Naive thymus-derived CD8-positive, alpha-beta T cell (primary cell): ENCODE results near the gene GRID1. TPM values are rescaled to one million over a fixed set of nuclear protein-coding genes. Genes with fewer than 3 reads are reported as not detected.

Source experiments
- ATAC-seq, 2 donors: fragments of 150-1000 bp; cut with Tn5 transposase in 1 of 2; sonication (Bioruptor Pico), chemical (Tn5 transposase) in 1 of 2; 1 replicate in 1 of 2; 2 replicates in 1 of 2; pipeline ENCODE4 v1.10.0; 2021; ENCODE audit warnings: mild to moderate bottlenecking in 2 of 2, moderate library complexity in 2 of 2
- POLR2A ChIA-PET: fragments of 350-600 bp; sonication (Branson Sonifier 250); formaldehyde crosslinking; loops from one replicate; lab custom pipeline; 2021; ENCODE audit warnings: antibody characterized with exemption; lab: Charles Lee
- DNase-seq, 10 donors: peaks; one replicate each; pipeline versions ENCODE4 v3.0.0 to v3.0.0-alpha.2; 2020 to 2022
- H3K27ac Mint-ChIP-seq, 10 donors: one replicate each; pipeline ENCODE4 v1.8.0; 2020 to 2022; ENCODE audit warnings: mild to moderate bottlenecking in 10 of 10, mixed read lengths in 10 of 10, moderate library complexity in 4 of 10, inconsistent platforms in 1 of 10
- H3K27me3 Mint-ChIP-seq, 5 donors: one replicate each; pipeline ENCODE4 v1.8.0; 2021 to 2022; ENCODE audit warnings: mixed read lengths in 5 of 5
- H3K36me3 Mint-ChIP-seq, 3 donors: one replicate each; pipeline ENCODE4 v1.8.0; 2020 to 2022; ENCODE audit warnings: mixed read lengths in 3 of 3, mild to moderate bottlenecking in 2 of 3, inconsistent platforms in 1 of 3
- H3K4me1 Mint-ChIP-seq, 4 donors: one replicate each; pipeline ENCODE4 v1.8.0; 2021 to 2022; ENCODE audit warnings: mixed read lengths in 4 of 4
- H3K4me3 Mint-ChIP-seq, 10 donors: one replicate each; pipeline ENCODE4 v1.8.0; 2020 to 2022; ENCODE audit warnings: mild to moderate bottlenecking in 10 of 10, mixed read lengths in 10 of 10, moderate library complexity in 6 of 10, inconsistent platforms in 1 of 10
- H3K9me3 Mint-ChIP-seq, 9 donors: one replicate each; pipeline ENCODE4 v1.8.0; 2020 to 2022; ENCODE audit warnings: mixed read lengths in 9 of 9, mild to moderate bottlenecking in 3 of 9, inconsistent platforms in 1 of 9, moderate library complexity in 1 of 9
- polyA plus RNA-seq, 3 donors: library from polyadenylated mRNA; unstranded; fragments of 300-500 nt; fragmentation: Illumina TruSeq; gene quantifications; one replicate each; pipeline ENCODE4 v1.2.3, GENCODE V29; 2021
- total RNA-seq, 8 experiments: library from RNA in 2 of 8; stranded (reverse) in 2 of 8; gene quantifications; one replicate each; pipeline ENCODE4 v1.2.3 and lab custom pipeline; 2021 to 2026

The GRID1 gene
- total and polyA plus RNA-seq, 5 experiments from 2014 or later = not detected

DNA sequence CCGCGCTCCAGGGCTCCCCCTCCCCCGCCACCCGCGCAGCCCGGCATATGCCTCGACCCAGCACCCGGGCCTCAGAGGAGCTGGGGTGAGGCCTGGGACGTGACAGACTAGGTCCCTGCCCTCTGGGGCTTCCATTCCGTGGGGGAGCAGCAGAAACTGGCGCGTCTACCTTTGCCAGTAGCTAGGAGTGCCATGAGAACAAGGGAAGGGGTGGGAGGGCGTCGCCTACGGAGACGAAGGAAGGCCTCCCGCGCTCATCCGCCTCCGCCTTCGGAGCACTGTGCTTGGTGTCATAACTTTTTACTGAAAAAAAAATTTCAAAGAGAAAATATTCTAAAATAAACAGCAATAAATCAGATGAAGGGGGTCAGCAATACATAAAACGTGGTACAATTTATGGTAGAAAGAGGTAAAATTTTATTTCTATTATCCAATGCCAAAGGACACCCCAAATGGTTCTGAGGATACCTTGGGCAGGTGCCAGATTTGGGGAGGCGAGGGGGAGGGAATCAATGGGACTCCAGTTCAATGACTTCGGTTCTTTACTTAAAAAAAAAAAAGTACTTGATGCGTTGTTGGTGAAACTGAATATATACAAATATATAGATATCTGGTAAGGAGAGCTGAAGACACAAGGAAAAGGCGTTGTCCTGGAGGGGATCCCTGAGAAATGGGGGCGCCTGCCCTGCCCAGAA is 35.1 kb upstream of the GRID1 start:
- H3K4me3 Mint-ChIP-seq = peak overlapping the region; percentile 74 to 94 (median 84)
- H3K27me3 Mint-ChIP-seq = peaks cover 0 to 4% (median 0%) of the 10 kb centered on the region in 5 donors
- DNase-seq = peak in 5 of 10 donors; percentile 18 to 38 (median 28)
- H3K36me3 Mint-ChIP-seq = no peaks in the 10 kb centered on the region
- POLR2A ChIA-PET = interaction anchor here (1.1 to 4.4 kb wide), 6 partner anchors 10 to 182 kb away, joined by 3 to 110 read pairs (median 17); partner anchors contain the start of gene WAPL
- H3K4me1 Mint-ChIP-seq = peaks cover 10 to 25% (median 21%) of the 10 kb centered on the region in 4 donors
- H3K27ac Mint-ChIP-seq = peak overlapping the region; percentile 47 to 94 (median 83)
- ATAC-seq = peak in 1 of 2 donors; percentile 9
- peaks cover 0 to 4% (median 0%) of the 10 kb centered on the region in 9 donors for H3K9me3 Mint-ChIP-seq

DNA sequence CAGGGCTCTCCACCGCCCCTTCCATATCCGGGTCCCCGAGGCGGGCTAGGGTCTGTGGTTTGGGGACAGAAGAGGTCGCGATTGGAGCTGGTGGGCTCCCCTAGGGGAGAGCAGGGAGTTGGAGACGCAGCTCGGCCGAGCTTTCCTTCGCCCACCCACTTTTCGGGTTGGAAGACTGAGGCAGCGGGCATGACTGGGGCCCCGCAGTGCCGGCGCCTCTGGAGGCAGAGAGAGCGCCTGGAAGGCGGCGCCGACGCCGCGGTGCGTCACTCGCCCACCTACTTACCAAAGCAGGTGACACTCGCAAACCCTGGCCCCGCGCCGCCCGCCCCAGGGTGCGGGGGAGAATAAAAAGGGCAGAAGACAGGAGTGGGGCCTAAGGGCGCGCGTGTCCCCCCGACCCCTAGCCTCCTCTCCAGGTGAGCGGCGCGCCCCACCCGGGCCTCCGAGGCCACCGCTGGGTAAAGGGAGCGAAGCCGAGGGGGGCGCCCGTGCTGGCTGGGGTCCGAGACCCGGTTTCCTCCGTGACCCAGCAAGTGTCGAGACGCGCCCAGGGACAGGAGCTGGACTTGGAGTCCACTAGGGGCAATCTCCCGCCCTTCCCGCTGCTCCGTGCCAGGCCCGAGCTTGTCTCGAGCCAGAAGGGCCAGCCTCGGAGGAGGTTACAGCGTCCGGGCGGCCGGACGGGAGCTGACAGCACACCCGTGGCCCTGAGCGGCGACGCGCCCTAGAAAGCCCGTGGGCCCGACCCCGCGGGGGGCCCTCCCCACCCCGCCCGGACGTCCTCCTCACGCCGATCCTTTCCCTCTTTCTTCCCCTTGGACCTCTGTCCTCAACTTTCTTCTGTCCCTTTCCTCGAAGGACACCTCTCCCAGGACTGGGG is 34.4 kb upstream of the GRID1 start:
- Mint-ChIP-seq H3K36me3 (no peaks in the 10 kb centered on the region), H3K4me3 (peak overlapping the region; percentile 80 to 94 (median 88)), H3K4me1 (peaks cover 10 to 25% (median 21%) of the 10 kb centered on the region in 4 donors), H3K27me3 (peaks cover 0 to 4% (median 0%) of the 10 kb centered on the region in 5 donors), H3K9me3 (peaks cover 0 to 4% (median 0%) of the 10 kb centered on the region in 9 donors), H3K27ac (peak overlapping the region; percentile 47 to 94 (median 88))
- ATAC-seq (peak; percentile 52 to 67), DNase-seq (peak; percentile 49 to 86 (median 74))
- POLR2A ChIA-PET = interaction anchor here (0.6 to 4.4 kb wide), 17 partner anchors 10 to 311 kb away, joined by 3 to 110 read pairs (median 4); partner anchors contain the start of gene WAPL

DNA sequence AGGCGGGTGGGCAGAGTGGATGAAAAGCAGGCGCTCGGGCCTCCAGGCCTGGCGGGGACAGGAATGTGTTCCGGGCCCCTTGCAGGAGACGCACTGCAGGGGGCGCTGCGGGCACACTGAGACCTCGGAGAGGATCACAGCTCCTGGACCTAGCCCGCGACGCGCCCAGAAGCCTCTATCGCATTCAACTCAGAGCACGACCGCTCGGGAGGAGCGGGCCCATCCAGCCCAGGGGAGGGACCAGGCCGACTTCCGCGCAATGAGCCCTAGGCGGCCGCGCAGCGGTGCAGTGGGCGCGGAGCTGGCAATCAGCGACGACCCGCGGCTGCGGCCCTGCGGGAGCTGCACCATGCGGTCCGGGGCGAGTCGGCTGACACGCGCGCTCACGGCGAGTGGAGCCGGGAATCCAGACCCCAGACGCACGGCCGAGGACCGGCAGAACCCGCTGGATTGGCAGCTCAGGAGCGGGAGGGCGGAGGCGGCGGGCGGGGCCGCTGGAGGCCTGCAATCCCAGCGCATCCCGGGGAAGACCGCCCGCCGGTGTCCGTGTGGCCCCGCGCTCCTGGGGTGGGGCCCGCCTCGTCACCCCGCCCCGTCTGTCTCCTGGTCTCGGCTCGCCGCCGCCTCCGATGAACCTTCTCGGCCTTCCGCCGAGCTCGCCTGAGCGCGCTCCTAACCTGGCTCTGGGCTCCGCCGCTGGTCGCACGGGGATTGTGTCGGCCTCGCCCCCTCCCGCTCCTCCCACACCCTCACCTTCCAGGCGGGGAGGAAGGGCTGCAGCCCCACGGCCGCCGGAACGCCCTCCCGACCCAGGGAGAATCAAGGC is 33.5 kb upstream of the GRID1 start:
- Mint-ChIP-seq H3K9me3 (no peaks in the 10 kb centered on the region), H3K4me1 (peaks cover 10 to 25% (median 21%) of the 10 kb centered on the region in 4 donors), H3K4me3 (peak overlapping the region; percentile 84 to 94 (median 90)), H3K27me3 (peaks cover 0 to 4% (median 0%) of the 10 kb centered on the region in 5 donors), H3K36me3 (no peaks in the 10 kb centered on the region), H3K27ac (peak overlapping the region; percentile 89 to 96 (median 93))
- POLR2A ChIA-PET = interaction anchor here (0.6 to 4.4 kb wide), 20 partner anchors 11 to 312 kb away, joined by 3 to 110 read pairs (median 4); partner anchors contain the start of gene WAPL
- ATAC-seq = peak; percentile 85 to 88
- DNase-seq = peak; percentile 85 to 97 (median 92)

DNA sequence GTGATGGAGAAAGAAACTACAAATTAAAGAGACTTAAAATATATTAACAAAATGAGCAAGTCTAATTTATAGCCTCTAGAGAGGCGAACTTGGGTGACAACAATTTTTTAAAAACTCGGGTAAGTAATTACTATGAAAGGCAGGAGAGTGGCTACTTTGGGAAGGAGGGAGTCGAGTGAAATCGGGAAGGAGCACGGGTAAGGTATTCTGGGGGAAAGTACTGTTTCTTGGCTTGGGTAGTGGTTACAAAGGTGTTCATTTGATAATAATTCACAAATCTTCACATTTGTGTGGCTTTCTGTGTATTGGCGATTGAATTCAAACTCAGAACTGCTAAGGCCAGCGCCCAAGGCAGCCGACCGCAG is 32.9 kb upstream of the GRID1 start:
- POLR2A ChIA-PET = interaction anchor here (1.1 to 4.4 kb wide), 12 partner anchors 12 to 312 kb away, joined by 3 to 110 read pairs (median 4); no protein-coding TSS in a partner anchor
- Mint-ChIP-seq H3K4me1 (peaks cover 10 to 25% (median 21%) of the 10 kb centered on the region in 4 donors), H3K36me3 (no peaks in the 10 kb centered on the region), H3K4me3 (peak overlapping the region; percentile 84 to 94 (median 90)), H3K27me3 (peaks cover 0 to 4% (median 0%) of the 10 kb centered on the region in 5 donors), H3K27ac (peak overlapping the region; percentile 86 to 96 (median 93)), H3K9me3 (no peaks in the 10 kb centered on the region)
- no peak for ATAC-seq
- no peak for DNase-seq

DNA sequence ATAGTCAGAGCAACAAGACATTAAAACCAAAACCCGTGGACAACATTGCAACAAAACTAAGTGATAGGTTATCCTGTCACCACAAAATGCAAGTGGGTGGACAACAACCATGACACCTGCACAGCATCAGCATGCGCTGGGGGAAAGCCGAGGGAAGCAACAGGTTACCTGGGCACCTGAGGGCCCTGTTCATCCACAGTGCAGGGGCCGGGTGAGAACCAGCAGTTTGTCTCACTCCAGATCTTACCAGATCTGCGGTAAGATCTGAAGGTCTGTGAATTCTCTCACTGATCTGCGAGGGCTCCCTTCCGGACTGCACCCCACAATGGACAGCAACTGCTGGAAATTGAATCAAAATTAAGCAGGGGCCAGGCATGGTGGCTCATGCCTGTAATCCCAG is 30.5 kb upstream of the GRID1 start:
- no peaks in the 10 kb centered on the region for H3K36me3 Mint-ChIP-seq
- H3K4me3 Mint-ChIP-seq = no peak overlapping the region
- peaks cover 0 to 2% (median 0%) of the 10 kb centered on the region in 5 donors for H3K27me3 Mint-ChIP-seq
- H3K27ac Mint-ChIP-seq = no peak overlapping the region
- POLR2A ChIA-PET = no interaction called here
- H3K9me3 Mint-ChIP-seq = no peaks in the 10 kb centered on the region
- DNase-seq (no peak), ATAC-seq (no peak)
- H3K4me1 Mint-ChIP-seq = peaks cover 6 to 15% (median 13%) of the 10 kb centered on the region in 4 donors

DNA sequence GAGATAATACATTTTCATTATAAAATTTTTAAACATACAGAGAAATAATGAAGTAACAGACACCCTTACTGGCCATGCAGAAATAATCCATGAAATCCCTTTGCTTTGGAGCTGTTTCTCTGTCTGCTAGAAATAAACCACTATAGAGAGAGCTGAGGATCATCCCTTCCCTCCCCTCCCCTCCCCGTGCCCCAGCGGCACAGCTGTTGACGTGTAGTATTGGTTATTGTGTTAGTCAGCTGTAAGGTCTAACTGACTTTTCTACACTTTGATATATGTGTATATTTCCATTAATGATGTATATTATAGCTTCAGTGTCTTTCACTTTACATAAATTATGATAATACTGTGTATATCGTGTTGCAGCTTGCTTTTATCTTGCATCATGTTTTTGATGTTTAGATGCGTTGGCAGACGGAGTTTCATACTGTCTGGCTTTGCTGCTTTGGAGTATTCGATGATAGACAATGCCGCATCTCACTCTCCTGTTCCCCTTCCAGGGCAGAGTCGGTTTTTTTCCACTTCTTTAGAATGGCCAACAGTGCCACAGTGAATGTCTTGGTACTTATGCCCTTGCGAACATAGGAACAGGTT is 27.4 kb upstream of the GRID1 start:
- Mint-ChIP-seq H3K27me3 (peaks cover 0 to 15% (median 2%) of the 10 kb centered on the region in 5 donors), H3K4me3 (no peak overlapping the region), H3K27ac (no peak overlapping the region), H3K36me3 (no peaks in the 10 kb centered on the region), H3K4me1 (peaks cover 0 to 7% (median 3%) of the 10 kb centered on the region in 4 donors), H3K9me3 (no peaks in the 10 kb centered on the region)
- no peak for ATAC-seq
- no peak for DNase-seq
- POLR2A ChIA-PET = no interaction called here

DNA sequence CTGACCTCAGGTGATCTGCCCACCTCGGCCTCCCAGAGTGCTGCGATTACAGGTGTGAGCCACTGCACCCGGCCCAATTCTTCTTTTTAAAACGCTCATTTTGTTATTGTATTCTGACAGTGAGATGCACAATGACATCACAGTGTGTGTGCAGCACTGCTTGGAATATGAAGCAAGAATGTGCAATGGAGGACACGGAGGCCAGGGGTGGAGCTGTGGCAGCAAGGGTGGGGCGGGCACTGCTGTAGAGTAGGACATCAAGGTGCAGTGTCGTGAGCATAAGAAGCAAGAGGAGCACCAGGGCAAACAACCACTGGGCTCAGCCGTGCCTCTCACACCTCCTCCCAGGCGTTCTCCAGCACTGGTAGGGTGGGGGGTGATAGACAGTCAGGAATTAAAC is 26.8 kb upstream of the GRID1 start:
- Mint-ChIP-seq H3K27me3 (peaks cover 2 to 16% (median 5%) of the 10 kb centered on the region in 5 donors), H3K4me1 (peaks cover 0 to 8% (median 4%) of the 10 kb centered on the region in 4 donors), H3K9me3 (no peaks in the 10 kb centered on the region), H3K27ac (no peak overlapping the region), H3K36me3 (no peaks in the 10 kb centered on the region), H3K4me3 (no peak overlapping the region)
- DNase-seq = no peak
- POLR2A ChIA-PET = no interaction called here
- ATAC-seq = no peak

DNA sequence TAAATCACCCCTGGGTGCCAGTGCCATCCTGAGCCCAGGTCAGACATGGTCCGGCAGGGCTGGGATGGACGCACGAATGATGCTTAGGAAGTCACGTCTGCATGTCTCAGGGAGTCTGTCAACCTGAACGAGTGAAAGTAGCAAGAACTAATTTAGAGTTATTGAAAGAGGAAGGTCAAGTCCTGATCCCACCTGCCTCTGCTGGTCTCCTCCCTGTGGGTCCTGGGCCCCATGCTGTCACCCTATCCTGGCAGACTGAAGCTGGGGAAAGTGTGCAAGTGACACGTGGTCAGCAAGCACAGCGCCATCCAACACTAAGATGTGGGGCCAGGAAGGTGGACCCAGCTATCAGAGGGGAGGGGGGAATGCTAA is 26.1 kb upstream of the GRID1 start:
- peaks cover 0 to 12% (median 7%) of the 10 kb centered on the region in 4 donors for H3K4me1 Mint-ChIP-seq
- H3K4me3 Mint-ChIP-seq = no peak overlapping the region
- H3K36me3 Mint-ChIP-seq = no peaks in the 10 kb centered on the region
- DNase-seq (no peak), ATAC-seq (no peak)
- no peaks in the 10 kb centered on the region for H3K9me3 Mint-ChIP-seq
- peak overlapping the region in 2 of 10 donors; percentile 15 to 24 for H3K27ac Mint-ChIP-seq
- POLR2A ChIA-PET = no interaction called here
- peaks cover 7 to 23% (median 11%) of the 10 kb centered on the region in 5 donors for H3K27me3 Mint-ChIP-seq

DNA sequence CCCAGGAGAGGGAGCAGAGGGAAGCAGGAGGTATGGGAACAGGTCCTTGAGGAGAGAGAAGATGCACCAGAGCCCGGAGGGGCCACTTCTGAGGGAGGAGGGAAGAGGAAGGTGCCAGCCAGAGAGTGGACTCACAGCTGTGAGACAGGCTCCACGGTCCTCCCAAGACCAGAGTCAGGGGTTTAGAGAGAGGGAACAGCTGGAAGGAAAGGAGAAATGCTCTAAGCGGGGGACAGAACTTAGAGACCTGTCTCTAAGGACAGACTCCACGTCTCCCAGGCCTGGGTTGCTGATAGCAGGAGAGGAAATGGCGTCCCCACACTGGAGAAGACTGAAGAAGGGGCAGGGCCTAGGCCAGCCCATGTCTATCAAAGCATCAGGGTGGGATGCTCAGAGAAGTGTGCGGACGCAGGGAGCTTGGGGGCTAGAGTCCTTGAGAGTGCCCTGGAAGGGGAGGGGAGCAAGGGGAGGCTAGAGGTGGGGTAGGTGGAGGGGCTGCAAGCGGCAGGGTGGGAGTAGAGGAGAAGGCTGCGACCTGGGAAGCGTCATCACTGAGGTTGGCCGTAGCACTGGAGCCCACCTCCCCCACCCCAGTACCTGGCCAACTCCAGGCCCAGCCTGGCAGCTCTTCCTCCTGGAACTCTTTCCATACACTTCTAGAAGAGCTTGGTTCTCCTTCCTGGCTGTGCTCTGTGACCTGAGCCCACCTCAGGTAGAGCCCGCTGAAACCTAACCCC is 25.6 kb upstream of the GRID1 start:
- POLR2A ChIA-PET = no interaction called here
- Mint-ChIP-seq H3K27ac (peak overlapping the region in 3 of 10 donors; percentile 15 to 36 (median 24)), H3K27me3 (peaks cover 13 to 28% (median 17%) of the 10 kb centered on the region in 5 donors), H3K4me3 (peak overlapping the region in 2 of 10 donors; percentile 1 to 6), H3K36me3 (no peaks in the 10 kb centered on the region), H3K4me1 (peaks cover 0 to 12% (median 11%) of the 10 kb centered on the region in 4 donors), H3K9me3 (no peaks in the 10 kb centered on the region)
- DNase-seq (no peak), ATAC-seq (no peak)

DNA sequence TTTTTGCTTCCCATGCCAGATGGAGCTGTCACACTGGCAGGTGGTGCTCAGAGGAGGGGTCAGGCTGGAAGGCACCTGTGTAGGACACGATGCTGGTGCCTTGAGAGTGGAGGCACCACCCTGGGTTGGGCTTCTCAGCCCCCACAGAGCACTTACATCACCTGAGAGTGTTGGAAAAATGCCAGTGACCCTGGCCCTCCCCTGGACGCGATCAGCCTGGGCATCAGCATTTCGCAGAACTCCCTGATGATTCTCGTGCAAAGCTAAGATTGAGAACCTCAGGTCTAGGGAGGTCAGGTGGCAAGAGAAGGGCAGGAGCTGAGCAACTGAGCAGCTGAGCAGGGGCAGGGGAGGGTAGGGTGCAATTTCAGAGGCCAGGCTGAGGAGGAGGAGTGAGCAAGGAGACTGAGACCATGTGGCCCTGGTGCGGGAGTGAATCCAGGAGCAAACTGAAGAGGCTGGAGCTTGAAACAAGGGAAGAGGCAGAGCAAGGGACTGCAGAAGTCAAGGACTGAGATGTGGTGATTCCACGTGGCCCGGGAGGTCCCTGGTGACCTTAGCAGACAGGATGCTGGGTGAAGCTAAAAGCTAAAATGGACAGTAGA is 24.7 kb upstream of the GRID1 start:
- H3K27me3 Mint-ChIP-seq = peaks cover 13 to 32% (median 19%) of the 10 kb centered on the region in 5 donors
- H3K4me3 Mint-ChIP-seq = peak overlapping the region in 1 of 10 donors; percentile 31
- DNase-seq = no peak
- no peaks in the 10 kb centered on the region for H3K36me3 Mint-ChIP-seq
- peak overlapping the region in 1 of 10 donors; percentile 36 for H3K27ac Mint-ChIP-seq
- ATAC-seq = no peak
- H3K4me1 Mint-ChIP-seq = peaks cover 0 to 12% (median 11%) of the 10 kb centered on the region in 4 donors
- no peaks in the 10 kb centered on the region for H3K9me3 Mint-ChIP-seq
- POLR2A ChIA-PET = no interaction called here
